ENCODE measurements around the gene MTARC1. TPM values are rescaled to one million over a fixed set of nuclear protein-coding genes. Genes with fewer than 3 reads are reported as not detected.

MTARC1 gene
- total RNA-seq, 1 donor: 9.7 TPM

- Histone ChIP-seq H3K4me1 (ENCODE audit: insufficient read depth, low read length) (peaks cover 7% of the 10 kb centered on the region), H3K9me3 (ENCODE audit: low read depth, low read length) (no peaks in the 10 kb centered on the region), H3K4me3 (ENCODE audit: low read length) (no peak overlapping the region), H3K27me3 (ENCODE audit: insufficient read depth, low read length) (no peaks in the 10 kb centered on the region)
Measured at GRCh38 chr1:220807726-220808125, 21.0 kb downstream of the MTARC1 start.

GRCh38 chr1:220808345-220809186, 21.9 kb downstream of the MTARC1 start:
- H3K27me3 ChIP-seq (ENCODE audit: insufficient read depth, low read length): no peaks in the 10 kb centered on the region
- no peaks in the 10 kb centered on the region for H3K9me3 ChIP-seq (ENCODE audit: low read depth, low read length)
- peaks cover 7% of the 10 kb centered on the region for H3K4me1 ChIP-seq (ENCODE audit: insufficient read depth, low read length)
- no peak overlapping the region for H3K4me3 ChIP-seq (ENCODE audit: low read length)

- H3K4me1 ChIP-seq (ENCODE audit: insufficient read depth, low read length): peaks cover 7% of the 10 kb centered on the region
- no peaks in the 10 kb centered on the region for H3K27me3 ChIP-seq (ENCODE audit: insufficient read depth, low read length)
- H3K9me3 ChIP-seq (ENCODE audit: low read depth, low read length): no peaks in the 10 kb centered on the region
- H3K4me3 ChIP-seq (ENCODE audit: low read length): no peak overlapping the region
Measured at GRCh38 chr1:220809187-220809550, 22.5 kb downstream of the MTARC1 start.

- H3K4me1 ChIP-seq (ENCODE audit: insufficient read depth, low read length): peaks cover 7% of the 10 kb centered on the region
- H3K9me3 ChIP-seq (ENCODE audit: low read depth, low read length): no peaks in the 10 kb centered on the region
- no peak overlapping the region for H3K4me3 ChIP-seq (ENCODE audit: low read length)
- H3K27me3 ChIP-seq (ENCODE audit: insufficient read depth, low read length): no peaks in the 10 kb centered on the region
Measured at GRCh38 chr1:220809704-220810103, 23.0 kb downstream of the MTARC1 start.

GRCh38 chr1:220810179-220810653, 23.5 kb downstream of the MTARC1 start:
- Histone ChIP-seq H3K9me3 (ENCODE audit: low read depth, low read length) (no peaks in the 10 kb centered on the region), H3K4me1 (ENCODE audit: insufficient read depth, low read length) (peaks cover 3% of the 10 kb centered on the region), H3K4me3 (ENCODE audit: low read length) (no peak overlapping the region), H3K27me3 (ENCODE audit: insufficient read depth, low read length) (no peaks in the 10 kb centered on the region)

- no peak overlapping the region for H3K4me3 ChIP-seq (ENCODE audit: low read length)
- H3K27me3 ChIP-seq (ENCODE audit: insufficient read depth, low read length): no peaks in the 10 kb centered on the region
- H3K4me1 ChIP-seq (ENCODE audit: insufficient read depth, low read length): peaks cover 3% of the 10 kb centered on the region
- no peaks in the 10 kb centered on the region for H3K9me3 ChIP-seq (ENCODE audit: low read depth, low read length)
Measured at GRCh38 chr1:220810963-220811362, 24.2 kb downstream of the MTARC1 start.

GRCh38 chr1:220811695-220812094, 25.0 kb downstream of the MTARC1 start:
- peaks cover 3% of the 10 kb centered on the region for H3K4me1 ChIP-seq (ENCODE audit: insufficient read depth, low read length)

GRCh38 chr1:220812308-220812707, 25.6 kb downstream of the MTARC1 start:
- Histone ChIP-seq H3K27me3 (ENCODE audit: insufficient read depth, low read length) (no peaks in the 10 kb centered on the region), H3K4me1 (ENCODE audit: insufficient read depth, low read length) (peaks cover 3% of the 10 kb centered on the region), H3K9me3 (ENCODE audit: low read depth, low read length) (no peaks in the 10 kb centered on the region), H3K4me3 (ENCODE audit: low read length) (no peak overlapping the region)

More at GRCh38 chr1:220811695-220812094, 25.0 kb downstream of the MTARC1 start:
- Histone ChIP-seq H3K27me3 (ENCODE audit: insufficient read depth, low read length) (no peaks in the 10 kb centered on the region), H3K4me3 (ENCODE audit: low read length) (no peak overlapping the region), H3K9me3 (ENCODE audit: low read depth, low read length) (no peaks in the 10 kb centered on the region)

GRCh38 chr1:220813013-220813412, 26.3 kb downstream of the MTARC1 start:
- Histone ChIP-seq H3K4me3 (ENCODE audit: low read length) (no peak overlapping the region), H3K27me3 (ENCODE audit: insufficient read depth, low read length) (no peaks in the 10 kb centered on the region), H3K4me1 (ENCODE audit: insufficient read depth, low read length) (peaks cover 3% of the 10 kb centered on the region), H3K9me3 (ENCODE audit: low read depth, low read length) (no peaks in the 10 kb centered on the region)

GRCh38 chr1:220815409-220815808, 28.7 kb downstream of the MTARC1 start:
- Histone ChIP-seq H3K4me1 (ENCODE audit: insufficient read depth, low read length) (peaks cover 2% of the 10 kb centered on the region), H3K4me3 (ENCODE audit: low read length) (no peak overlapping the region), H3K27me3 (ENCODE audit: insufficient read depth, low read length) (no peaks in the 10 kb centered on the region), H3K9me3 (ENCODE audit: low read depth, low read length) (no peaks in the 10 kb centered on the region)

GRCh38 chr1:220817907-220818306, 31.2 kb downstream of the MTARC1 start:
- Histone ChIP-seq H3K4me3 (ENCODE audit: low read length) (no peak overlapping the region), H3K27me3 (ENCODE audit: insufficient read depth, low read length) (no peaks in the 10 kb centered on the region), H3K9me3 (ENCODE audit: low read depth, low read length) (no peaks in the 10 kb centered on the region), H3K4me1 (ENCODE audit: insufficient read depth, low read length) (no peaks in the 10 kb centered on the region)

GRCh38 chr1:220818421-220819173, 31.9 kb downstream of the MTARC1 start:
- H3K9me3 ChIP-seq (ENCODE audit: low read depth, low read length): no peaks in the 10 kb centered on the region
- no peaks in the 10 kb centered on the region for H3K4me1 ChIP-seq (ENCODE audit: insufficient read depth, low read length)
- H3K27me3 ChIP-seq (ENCODE audit: insufficient read depth, low read length): no peaks in the 10 kb centered on the region
- H3K4me3 ChIP-seq (ENCODE audit: low read length): no peak overlapping the region

GRCh38 chr1:220819467-220820026, 32.8 kb downstream of the MTARC1 start:
- no peak overlapping the region for H3K4me3 ChIP-seq (ENCODE audit: low read length)
- H3K9me3 ChIP-seq (ENCODE audit: low read depth, low read length): no peaks in the 10 kb centered on the region
- no peaks in the 10 kb centered on the region for H3K27me3 ChIP-seq (ENCODE audit: insufficient read depth, low read length)

GRCh38 chr1:220824031-220824989, 37.6 kb downstream of the MTARC1 start:
- no peaks in the 10 kb centered on the region for H3K9me3 ChIP-seq (ENCODE audit: low read depth, low read length)
- no peaks in the 10 kb centered on the region for H3K27me3 ChIP-seq (ENCODE audit: insufficient read depth, low read length)
- H3K4me3 ChIP-seq (ENCODE audit: low read length): no peak overlapping the region
- H3K4me1 ChIP-seq (ENCODE audit: insufficient read depth, low read length): no peaks in the 10 kb centered on the region

More at GRCh38 chr1:220819467-220820026, 32.8 kb downstream of the MTARC1 start:
- H3K4me1 ChIP-seq (ENCODE audit: insufficient read depth, low read length): no peaks in the 10 kb centered on the region

All from mononuclear cell (primary cell).